ENCODE results near the gene MAP2K5. TPM values are rescaled to one million over a fixed set of nuclear protein-coding genes. Genes with fewer than 3 reads are reported as not detected.

Gene MAP2K5
- total and polyA plus RNA-seq, 10 of the 15 experiments (the other 5 are each of a cell fraction or from before 2014, with no cell fraction given), result 1.3 to 19.4 (median 9.6) TPM

DNA sequence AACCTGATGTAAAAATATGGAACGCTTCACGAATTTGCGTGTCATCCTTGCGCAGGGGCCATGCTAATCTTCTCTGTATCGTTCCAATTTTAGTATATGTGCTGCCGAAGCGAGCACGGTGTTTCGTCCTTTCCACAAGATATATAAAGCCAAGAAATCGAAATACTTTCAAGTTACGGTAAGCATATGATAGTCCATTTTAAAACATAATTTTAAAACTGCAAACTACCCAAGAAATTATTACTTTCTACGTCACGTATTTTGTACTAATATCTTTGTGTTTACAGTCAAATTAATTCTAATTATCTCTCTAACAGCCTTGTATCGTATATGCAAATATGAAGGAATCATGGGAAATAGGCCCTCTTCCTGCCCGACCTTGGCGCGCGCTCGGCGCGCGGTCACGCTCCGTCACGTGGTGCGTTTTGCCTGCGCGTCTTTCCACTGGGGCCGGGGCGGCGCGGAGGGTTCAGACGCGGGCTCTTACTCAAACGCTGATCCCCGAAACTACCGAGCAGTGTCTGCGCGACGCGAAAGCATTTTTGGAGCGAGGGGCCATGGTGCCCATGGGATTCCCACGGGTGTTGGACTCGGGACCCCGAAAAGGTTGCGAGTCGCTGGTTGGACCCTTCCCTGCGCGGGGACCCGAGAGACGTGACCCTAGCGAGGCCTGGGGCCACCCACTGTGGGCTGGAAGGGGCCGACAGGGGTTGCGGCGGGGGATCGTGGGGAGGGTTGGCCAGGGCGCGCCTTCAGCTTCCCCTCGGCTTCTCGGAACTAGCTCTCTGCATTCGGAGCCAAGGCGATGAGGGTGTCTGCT, 297.6 kb downstream of the MAP2K5 start, which contains the start of gene RNU6-1 (continued):
- no peak for TF ChIP-seq SUZ12 (IDR thresholded peaks at IDR 0.05; ENCODE audit: unreplicated experiment)
- TF ChIP-seq, protein P1, sequence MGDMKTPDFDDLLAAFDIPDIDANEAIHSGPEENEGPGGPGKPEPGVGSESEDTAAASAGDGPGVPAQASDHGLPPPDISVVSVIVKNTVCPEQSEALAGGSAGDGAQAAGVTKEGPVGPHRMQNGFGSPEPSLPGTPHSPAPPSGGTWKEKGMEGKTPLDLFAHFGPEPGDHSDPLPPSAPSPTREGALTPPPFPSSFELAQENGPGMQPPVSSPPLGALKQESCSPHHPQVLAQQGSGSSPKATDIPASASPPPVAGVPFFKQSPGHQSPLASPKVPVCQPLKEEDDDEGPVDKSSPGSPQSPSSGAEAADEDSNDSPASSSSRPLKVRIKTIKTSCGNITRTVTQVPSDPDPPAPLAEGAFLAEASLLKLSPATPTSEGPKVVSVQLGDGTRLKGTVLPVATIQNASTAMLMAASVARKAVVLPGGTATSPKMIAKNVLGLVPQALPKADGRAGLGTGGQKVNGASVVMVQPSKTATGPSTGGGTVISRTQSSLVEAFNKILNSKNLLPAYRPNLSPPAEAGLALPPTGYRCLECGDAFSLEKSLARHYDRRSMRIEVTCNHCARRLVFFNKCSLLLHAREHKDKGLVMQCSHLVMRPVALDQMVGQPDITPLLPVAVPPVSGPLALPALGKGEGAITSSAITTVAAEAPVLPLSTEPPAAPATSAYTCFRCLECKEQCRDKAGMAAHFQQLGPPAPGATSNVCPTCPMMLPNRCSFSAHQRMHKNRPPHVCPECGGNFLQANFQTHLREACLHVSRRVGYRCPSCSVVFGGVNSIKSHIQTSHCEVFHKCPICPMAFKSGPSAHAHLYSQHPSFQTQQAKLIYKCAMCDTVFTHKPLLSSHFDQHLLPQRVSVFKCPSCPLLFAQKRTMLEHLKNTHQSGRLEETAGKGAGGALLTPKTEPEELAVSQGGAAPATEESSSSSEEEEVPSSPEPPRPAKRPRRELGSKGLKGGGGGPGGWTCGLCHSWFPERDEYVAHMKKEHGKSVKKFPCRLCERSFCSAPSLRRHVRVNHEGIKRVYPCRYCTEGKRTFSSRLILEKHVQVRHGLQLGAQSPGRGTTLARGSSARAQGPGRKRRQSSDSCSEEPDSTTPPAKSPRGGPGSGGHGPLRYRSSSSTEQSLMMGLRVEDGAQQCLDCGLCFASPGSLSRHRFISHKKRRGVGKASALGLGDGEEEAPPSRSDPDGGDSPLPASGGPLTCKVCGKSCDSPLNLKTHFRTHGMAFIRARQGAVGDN (IDR thresholded peaks at IDR 0.05), result peak; percentile 88
- 0 out of 2 replicates have a peak, but pooled peaks have one; percentile 12 for TF ChIP-seq NRF1 (conservative IDR thresholded peaks at IDR 0.05; ENCODE audit: low read depth, low read length)
- 0 out of 2 replicates have a peak, but pooled peaks have one; percentile 12 for TF ChIP-seq STAT1 (conservative IDR thresholded peaks at IDR 0.05)
- TF ChIP-seq, protein P2, sequence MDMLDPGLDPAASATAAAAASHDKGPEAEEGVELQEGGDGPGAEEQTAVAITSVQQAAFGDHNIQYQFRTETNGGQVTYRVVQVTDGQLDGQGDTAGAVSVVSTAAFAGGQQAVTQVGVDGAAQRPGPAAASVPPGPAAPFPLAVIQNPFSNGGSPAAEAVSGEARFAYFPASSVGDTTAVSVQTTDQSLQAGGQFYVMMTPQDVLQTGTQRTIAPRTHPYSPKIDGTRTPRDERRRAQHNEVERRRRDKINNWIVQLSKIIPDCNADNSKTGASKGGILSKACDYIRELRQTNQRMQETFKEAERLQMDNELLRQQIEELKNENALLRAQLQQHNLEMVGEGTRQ (IDR thresholded peaks at IDR 0.05; ENCODE audit: borderline replicate concordance, low read depth, low read length), result peak; percentile 95
- TF ChIP-seq KAT2A (conservative IDR thresholded peaks at IDR 0.05; ENCODE audit: control insufficient read depth, low read depth, low read length), result no peak
- TF ChIP-seq, protein P3, sequence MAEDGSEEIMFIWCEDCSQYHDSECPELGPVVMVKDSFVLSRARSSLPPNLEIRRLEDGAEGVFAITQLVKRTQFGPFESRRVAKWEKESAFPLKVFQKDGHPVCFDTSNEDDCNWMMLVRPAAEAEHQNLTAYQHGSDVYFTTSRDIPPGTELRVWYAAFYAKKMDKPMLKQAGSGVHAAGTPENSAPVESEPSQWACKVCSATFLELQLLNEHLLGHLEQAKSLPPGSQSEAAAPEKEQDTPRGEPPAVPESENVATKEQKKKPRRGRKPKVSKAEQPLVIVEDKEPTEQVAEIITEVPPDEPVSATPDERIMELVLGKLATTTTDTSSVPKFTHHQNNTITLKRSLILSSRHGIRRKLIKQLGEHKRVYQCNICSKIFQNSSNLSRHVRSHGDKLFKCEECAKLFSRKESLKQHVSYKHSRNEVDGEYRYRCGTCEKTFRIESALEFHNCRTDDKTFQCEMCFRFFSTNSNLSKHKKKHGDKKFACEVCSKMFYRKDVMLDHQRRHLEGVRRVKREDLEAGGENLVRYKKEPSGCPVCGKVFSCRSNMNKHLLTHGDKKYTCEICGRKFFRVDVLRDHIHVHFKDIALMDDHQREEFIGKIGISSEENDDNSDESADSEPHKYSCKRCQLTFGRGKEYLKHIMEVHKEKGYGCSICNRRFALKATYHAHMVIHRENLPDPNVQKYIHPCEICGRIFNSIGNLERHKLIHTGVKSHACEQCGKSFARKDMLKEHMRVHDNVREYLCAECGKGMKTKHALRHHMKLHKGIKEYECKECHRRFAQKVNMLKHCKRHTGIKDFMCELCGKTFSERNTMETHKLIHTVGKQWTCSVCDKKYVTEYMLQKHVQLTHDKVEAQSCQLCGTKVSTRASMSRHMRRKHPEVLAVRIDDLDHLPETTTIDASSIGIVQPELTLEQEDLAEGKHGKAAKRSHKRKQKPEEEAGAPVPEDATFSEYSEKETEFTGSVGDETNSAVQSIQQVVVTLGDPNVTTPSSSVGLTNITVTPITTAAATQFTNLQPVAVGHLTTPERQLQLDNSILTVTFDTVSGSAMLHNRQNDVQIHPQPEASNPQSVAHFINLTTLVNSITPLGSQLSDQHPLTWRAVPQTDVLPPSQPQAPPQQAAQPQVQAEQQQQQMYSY (CRISPR knock-in tag; IDR thresholded peaks at IDR 0.05), result no peak
- no peak; the same call in 1 of the 2 replicates for TF ChIP-seq HCFC1 (IDR thresholded peaks at IDR 0.05; ENCODE audit: low read length)
- TF ChIP-seq, protein P4, sequence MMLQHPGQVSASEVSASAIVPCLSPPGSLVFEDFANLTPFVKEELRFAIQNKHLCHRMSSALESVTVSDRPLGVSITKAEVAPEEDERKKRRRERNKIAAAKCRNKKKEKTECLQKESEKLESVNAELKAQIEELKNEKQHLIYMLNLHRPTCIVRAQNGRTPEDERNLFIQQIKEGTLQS (IDR thresholded peaks at IDR 0.05; ENCODE audit: borderline replicate concordance, extremely low read depth, low read depth, low read length), result peak; percentile 89; the same call in 1 of the 2 replicates
- TF ChIP-seq MYC (IDR thresholded peaks at IDR 0.05; ENCODE audit: insufficient read depth, insufficient read length, insufficient replicate concordance, low read length, severe bottlenecking), result no peak
- peak; percentile 56; the same call in 1 of the 2 replicates for TF ChIP-seq RB1 (IDR thresholded peaks at IDR 0.05; ENCODE audit: borderline replicate concordance)
- peak; percentile 44 for TF ChIP-seq SMAD1 (IDR thresholded peaks at IDR 0.05; ENCODE audit: low read depth, partially characterized antibody)
- TF ChIP-seq, protein P5, sequence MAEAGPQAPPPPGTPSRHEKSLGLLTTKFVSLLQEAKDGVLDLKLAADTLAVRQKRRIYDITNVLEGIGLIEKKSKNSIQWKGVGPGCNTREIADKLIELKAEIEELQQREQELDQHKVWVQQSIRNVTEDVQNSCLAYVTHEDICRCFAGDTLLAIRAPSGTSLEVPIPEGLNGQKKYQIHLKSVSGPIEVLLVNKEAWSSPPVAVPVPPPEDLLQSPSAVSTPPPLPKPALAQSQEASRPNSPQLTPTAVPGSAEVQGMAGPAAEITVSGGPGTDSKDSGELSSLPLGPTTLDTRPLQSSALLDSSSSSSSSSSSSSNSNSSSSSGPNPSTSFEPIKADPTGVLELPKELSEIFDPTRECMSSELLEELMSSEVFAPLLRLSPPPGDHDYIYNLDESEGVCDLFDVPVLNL (IDR thresholded peaks at IDR 0.05; ENCODE audit: low read depth, low read length), result peak; percentile 67
- no peak for TF ChIP-seq ZNF384 (IDR thresholded peaks at IDR 0.05; ENCODE audit: borderline replicate concordance, low read depth, low read length)
- no peak for TF ChIP-seq ZZZ3 (IDR thresholded peaks at IDR 0.05; ENCODE audit: control insufficient read depth, insufficient read length, low read depth)
- TF ChIP-seq TCF12 (IDR thresholded peaks at IDR 0.05; ENCODE audit: low read depth, low read length), result peak; percentile 57; the same call in 1 of the 2 replicates
- TF ChIP-seq EZH2 (IDR thresholded peaks at IDR 0.05; ENCODE audit: borderline replicate concordance, control insufficient read depth, low read depth, low read length), result no peak
- peak; percentile 19; the same call in 1 of the 2 replicates for TF ChIP-seq PML (IDR thresholded peaks at IDR 0.05; ENCODE audit: low read length)

All from GM12878 (cell line).